HFFc6 (cell line): Measurements from ENCODE around the gene MAD1L1. TPM values are rescaled to one million over a fixed set of nuclear protein-coding genes. Genes with fewer than 3 reads are reported as not detected.

Experiments
- DNase-seq: peaks from one replicate; pipeline ENCODE4 v3.0.0-alpha.2; 2018
- H3K27ac Mint-ChIP-seq: 2 replicates; pipeline ENCODE4 v1.8.0; 2020; ENCODE audit warnings: mild to moderate bottlenecking, mixed read lengths
- H3K27me3 Mint-ChIP-seq: 2 replicates; pipeline ENCODE4 v1.8.0; 2021; ENCODE audit warnings: mild to moderate bottlenecking, moderate library complexity, mixed read lengths; ENCODE audit not compliant: insufficient read depth
- H3K36me3 Mint-ChIP-seq: 2 replicates; pipeline ENCODE4 v1.8.0; 2021; ENCODE audit warnings: low read depth, mixed read lengths
- H3K4me1 Mint-ChIP-seq: 2 replicates; pipeline ENCODE4 v1.8.0; 2020; ENCODE audit warnings: low read depth, mixed read lengths
- H3K4me3 Mint-ChIP-seq: 2 replicates; pipeline ENCODE4 v1.8.0; 2020; ENCODE audit warnings: mild to moderate bottlenecking, moderate library complexity, mixed read lengths
- H3K9me3 Mint-ChIP-seq: 2 replicates; pipeline ENCODE4 v1.8.0; 2020; ENCODE audit warnings: mild to moderate bottlenecking, mixed read lengths
- total RNA-seq, 6 experiments: library from RNA; stranded (reverse); fragmentation: NEBNext Ultra II Directional; extraction: Animal tissue kit (Norgen Biotek cat#: 25700); gene quantifications; 2 replicates in 1 of 6; 3 replicates in 5 of 6; pipeline ENCODE4 v1.2.3, GENCODE V29; 2021
- TF ChIP-seq, protein P1 (sequence below): fragments of 200-600 bp; sonication (generic); IDR thresholded peaks from 2 replicates; pipeline ENCODE4 v1.5.0; 2021; ENCODE audit warnings: antibody characterized with exemption, mild to moderate bottlenecking

The MAD1L1 gene
- total RNA-seq, 6 experiments from 2014 or later = 34.6 to 44.8 (median 40.2) TPM

DNA sequence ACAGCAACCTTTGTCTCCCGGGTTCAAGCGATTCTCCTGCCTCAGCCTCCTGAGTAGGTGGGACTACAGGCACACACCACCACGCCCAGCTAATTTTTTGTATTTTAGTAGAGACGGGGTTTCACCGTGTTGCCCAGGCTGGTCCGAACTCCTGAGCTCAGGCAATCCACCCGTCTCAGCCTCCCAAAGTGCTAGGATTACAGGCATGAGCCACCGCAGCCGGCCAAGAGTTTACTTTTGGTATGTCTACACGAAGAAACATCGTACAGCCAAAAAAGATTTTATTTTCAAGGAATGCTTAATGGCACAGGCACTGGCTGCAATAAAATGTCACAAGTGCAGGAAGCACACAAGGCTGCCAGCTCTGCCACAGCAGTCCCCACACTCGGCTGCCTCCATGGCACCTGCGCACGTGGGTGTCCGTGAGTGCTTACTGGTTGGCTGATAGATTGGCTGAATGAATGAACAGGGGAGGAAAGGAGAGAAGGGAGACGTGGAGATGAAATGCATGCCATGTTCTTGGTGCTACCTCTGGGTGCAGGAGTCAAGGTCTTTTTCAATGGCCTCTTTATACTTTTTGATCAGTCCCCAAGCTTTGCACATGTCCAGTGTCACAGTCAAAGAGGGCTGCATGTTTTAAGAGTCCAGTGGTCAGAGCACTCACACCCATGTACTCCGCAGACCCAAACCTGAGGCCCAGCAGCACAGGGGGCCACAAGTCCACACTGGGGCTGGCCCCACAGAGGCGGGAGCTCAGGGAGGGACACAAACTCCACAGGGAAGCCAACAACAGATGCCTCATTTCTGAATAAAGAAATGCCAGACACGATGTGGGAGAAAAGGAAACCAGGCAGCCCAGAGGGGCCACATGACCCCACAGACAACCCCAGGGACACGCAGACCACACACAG is 198.2 kb downstream of the MAD1L1 start:
- H3K4me1 Mint-ChIP-seq = peaks cover 21% of the 10 kb centered on the region
- peaks cover 3% of the 10 kb centered on the region for H3K9me3 Mint-ChIP-seq
- H3K27me3 Mint-ChIP-seq = no peaks in the 10 kb centered on the region
- TF ChIP-seq, protein P1, sequence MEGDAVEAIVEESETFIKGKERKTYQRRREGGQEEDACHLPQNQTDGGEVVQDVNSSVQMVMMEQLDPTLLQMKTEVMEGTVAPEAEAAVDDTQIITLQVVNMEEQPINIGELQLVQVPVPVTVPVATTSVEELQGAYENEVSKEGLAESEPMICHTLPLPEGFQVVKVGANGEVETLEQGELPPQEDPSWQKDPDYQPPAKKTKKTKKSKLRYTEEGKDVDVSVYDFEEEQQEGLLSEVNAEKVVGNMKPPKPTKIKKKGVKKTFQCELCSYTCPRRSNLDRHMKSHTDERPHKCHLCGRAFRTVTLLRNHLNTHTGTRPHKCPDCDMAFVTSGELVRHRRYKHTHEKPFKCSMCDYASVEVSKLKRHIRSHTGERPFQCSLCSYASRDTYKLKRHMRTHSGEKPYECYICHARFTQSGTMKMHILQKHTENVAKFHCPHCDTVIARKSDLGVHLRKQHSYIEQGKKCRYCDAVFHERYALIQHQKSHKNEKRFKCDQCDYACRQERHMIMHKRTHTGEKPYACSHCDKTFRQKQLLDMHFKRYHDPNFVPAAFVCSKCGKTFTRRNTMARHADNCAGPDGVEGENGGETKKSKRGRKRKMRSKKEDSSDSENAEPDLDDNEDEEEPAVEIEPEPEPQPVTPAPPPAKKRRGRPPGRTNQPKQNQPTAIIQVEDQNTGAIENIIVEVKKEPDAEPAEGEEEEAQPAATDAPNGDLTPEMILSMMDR = no peak
- DNase-seq = no peak
- H3K27ac Mint-ChIP-seq = no peak overlapping the region
- peaks cover 15% of the 10 kb centered on the region for H3K36me3 Mint-ChIP-seq
- H3K4me3 Mint-ChIP-seq = no peak overlapping the region

DNA sequence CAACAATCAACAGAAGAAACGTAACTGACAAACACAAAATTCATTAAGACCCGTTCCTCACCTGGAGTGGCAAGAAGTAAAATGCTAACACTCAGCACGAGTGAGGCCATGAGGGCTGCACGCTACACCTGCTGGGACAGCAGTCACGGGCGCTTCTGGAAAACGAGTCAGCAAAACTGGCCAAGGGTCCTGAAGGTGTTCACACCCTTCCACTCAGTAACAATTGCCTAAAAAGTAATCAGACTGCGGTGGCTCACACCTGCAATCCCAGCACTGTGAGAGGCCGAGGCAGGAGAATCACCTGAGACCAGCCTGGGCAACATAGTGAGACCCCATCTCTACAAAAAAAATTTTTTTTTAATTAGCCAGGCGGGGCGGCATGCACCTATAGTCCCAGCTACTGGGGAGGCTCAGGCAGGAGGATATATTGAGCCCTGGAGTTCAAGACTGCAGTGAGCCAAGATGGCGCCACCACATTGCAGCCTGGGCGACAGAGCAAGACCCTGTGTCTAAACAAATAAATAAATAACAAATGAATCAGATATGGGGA is 199.1 kb downstream of the MAD1L1 start:
- Mint-ChIP-seq H3K4me3 (no peak overlapping the region), H3K9me3 (peaks cover 12% of the 10 kb centered on the region), H3K4me1 (peaks cover 21% of the 10 kb centered on the region), H3K27ac (no peak overlapping the region), H3K27me3 (no peaks in the 10 kb centered on the region), H3K36me3 (peaks cover 24% of the 10 kb centered on the region)
- DNase-seq = no peak
- TF ChIP-seq, protein P1 = no peak

DNA sequence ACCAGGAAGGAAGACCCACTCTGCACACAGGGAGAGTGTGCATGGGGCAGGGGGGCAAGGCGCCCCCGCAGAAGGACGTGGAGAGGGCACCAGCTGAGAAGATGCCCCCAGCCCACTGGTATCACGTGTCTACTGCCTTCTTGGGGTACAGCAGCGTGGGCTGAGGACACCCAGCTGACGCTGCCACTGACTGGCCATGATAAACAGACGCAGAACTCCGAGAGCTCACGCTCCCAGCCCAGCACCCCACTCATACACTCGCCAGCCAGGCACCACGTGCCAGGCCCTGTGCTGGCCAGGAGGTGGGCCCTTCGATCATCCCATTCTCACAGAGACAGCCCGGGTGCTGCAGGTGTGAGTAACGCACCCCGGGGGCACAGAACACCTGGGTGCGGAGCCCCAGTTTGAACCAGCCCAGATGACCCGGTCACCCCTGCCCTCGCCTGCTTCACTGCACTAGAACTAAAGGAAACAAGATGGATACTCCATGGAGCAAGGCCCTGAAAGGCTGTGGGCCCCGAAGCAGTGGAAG is 199.8 kb downstream of the MAD1L1 start:
- no peaks in the 10 kb centered on the region for H3K27me3 Mint-ChIP-seq
- peaks cover 16% of the 10 kb centered on the region for H3K4me1 Mint-ChIP-seq
- H3K27ac Mint-ChIP-seq = 0 out of 2 replicates have a peak overlapping the region, but pooled peaks have one; percentile 13
- H3K4me3 Mint-ChIP-seq = no peak overlapping the region
- no peak for DNase-seq
- peaks cover 20% of the 10 kb centered on the region for H3K9me3 Mint-ChIP-seq
- H3K36me3 Mint-ChIP-seq = peaks cover 29% of the 10 kb centered on the region
- TF ChIP-seq, protein P1 = no peak

DNA sequence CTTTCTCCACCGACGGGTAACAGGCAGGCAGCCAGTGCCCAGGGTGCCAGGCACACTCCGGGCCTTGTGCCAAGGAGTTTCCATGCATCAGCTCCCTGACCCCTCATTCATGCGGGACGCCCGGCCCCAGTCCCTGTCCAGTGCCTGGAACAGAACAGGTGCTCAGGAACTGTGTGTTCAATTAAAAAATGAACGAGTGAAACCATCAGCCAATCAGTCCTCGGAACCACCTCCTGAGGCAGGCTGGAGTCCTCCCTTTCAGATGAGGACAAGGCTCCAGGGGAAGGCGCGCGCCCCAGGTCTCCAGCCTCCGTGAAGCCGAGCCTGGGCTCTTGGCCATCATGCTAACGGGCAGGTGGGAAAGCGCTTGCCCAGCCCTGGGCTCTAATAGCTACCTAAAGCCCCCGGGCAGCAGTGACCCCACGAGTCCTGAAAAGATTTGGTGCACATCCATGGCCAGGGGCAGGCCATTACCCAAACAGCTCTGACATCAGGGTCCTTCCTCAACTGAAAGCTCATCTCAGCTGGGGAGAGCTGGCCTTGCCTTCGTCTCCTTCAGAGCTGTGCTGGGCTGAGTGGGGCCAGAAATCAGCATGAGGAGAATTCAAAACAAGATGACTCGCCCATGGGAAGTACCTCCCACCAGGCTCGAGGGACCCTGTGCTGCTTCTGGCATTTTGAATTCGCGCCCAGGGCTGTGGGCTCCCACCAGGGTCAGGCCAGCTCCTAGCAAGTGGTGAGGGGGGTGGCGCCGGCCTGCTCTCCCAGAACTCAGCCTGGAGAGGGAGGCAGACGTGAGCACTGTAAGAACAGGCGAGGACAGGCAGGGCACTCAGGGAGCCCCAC is 200.5 kb downstream of the MAD1L1 start:
- Mint-ChIP-seq H3K9me3 (peaks cover 26% of the 10 kb centered on the region), H3K36me3 (peaks cover 35% of the 10 kb centered on the region), H3K27ac (no peak overlapping the region), H3K4me1 (peaks cover 9% of the 10 kb centered on the region), H3K4me3 (no peak overlapping the region), H3K27me3 (no peaks in the 10 kb centered on the region)
- TF ChIP-seq, protein P1 = no peak
- DNase-seq = no peak

DNA sequence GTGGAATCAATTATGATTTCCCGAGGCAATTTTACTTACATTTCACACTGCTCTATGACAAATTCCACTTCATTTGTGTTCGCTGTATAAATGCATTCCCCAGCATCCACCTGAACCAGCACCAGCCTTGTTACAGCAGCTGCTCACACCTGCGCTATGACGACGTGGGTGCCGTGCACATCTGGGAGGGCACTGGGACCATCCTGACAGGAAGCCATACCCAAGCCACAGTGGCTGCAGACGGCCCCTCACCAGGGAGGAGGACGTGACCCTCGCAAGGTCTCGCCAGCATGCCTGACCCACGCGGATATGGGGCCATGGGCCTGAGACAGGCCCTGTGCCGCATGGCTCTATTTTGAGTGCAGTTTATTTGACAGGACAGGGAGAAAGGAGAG is 201.3 kb downstream of the MAD1L1 start:
- H3K4me3 Mint-ChIP-seq = no peak overlapping the region
- H3K9me3 Mint-ChIP-seq = peaks cover 34% of the 10 kb centered on the region
- TF ChIP-seq, protein P1 = no peak
- H3K36me3 Mint-ChIP-seq = peaks cover 43% of the 10 kb centered on the region
- no peaks in the 10 kb centered on the region for H3K27me3 Mint-ChIP-seq
- H3K4me1 Mint-ChIP-seq = peaks cover 5% of the 10 kb centered on the region; the same call in 1 of the 2 replicates
- no peak overlapping the region for H3K27ac Mint-ChIP-seq
- DNase-seq = no peak
